ENCODE results near the gene RBPJ. TPM values are rescaled to one million over a fixed set of nuclear protein-coding genes. Genes with fewer than 3 reads are reported as not detected.

Gene RBPJ
- polyA plus RNA-seq, 1 of the 3 experiments (the other 2 are of a cell fraction), result 13.8 TPM

DNA sequence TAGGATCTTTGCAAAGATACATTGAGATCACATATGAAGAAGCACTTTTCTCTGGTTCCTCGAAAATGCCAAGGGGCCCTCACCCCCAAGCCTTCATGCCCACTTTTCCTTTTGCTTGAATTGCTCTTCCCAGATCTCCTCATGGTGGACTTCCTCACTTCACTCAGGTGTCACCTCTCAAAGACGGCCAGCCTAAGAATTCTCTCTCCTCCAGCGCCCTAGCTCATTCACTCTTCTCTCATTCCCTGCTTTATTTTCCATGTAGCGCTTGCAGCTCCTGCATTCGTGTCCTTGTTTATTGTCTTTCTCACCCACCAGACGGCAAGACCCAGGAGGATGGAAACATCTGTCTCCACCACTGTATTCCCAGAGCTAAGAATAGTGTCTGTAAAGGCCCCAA lies 136.6 kb downstream of the RBPJ start:
- no peaks in the 10 kb centered on the region for H3K9me2 ChIP-seq
- CTCF ChIA-PET, result interaction anchor here (0.6 to 7.8 kb wide), 4 partner anchors 23 to 553 kb away, joined by 3 to 43 read pairs (median 6); no protein-coding TSS in a partner anchor
- no peaks in the 10 kb centered on the region for H3K79me2 ChIP-seq (ENCODE audit: insufficient read depth)
- no peaks in the 10 kb centered on the region for H3K9me3 ChIP-seq
- no peaks in the 10 kb centered on the region for H3F3A ChIP-seq (replicated peaks; ENCODE audit: insufficient read depth)
- H3K4me3 ChIP-seq (ENCODE audit: low read depth in 2 of 2, low read length in 1 of 2), result no peak overlapping the region
- H3K27me3 ChIP-seq (ENCODE audit: insufficient read depth), result no peaks in the 10 kb centered on the region
- peaks cover 0 to 9% of the 10 kb centered on the region in 2 experiments; a peak in 1 of 4 replicates for H3K4me1 ChIP-seq (ENCODE audit: control insufficient read depth in 1 of 2, insufficient read depth in 2 of 2, low read depth in 1 of 2, low read length in 1 of 2)
- POLR2A ChIA-PET, result interaction anchor here (1.6 kb wide), 1 partner anchor 24 kb away, joined by 3 read pairs; no protein-coding TSS in a partner anchor
- TF ChIP-seq SIN3A (IDR thresholded peaks at IDR 0.05; ENCODE audit: borderline replicate concordance, low read depth, low read length), result no peak
- no peak for TF ChIP-seq MEF2A (IDR thresholded peaks at IDR 0.05; ENCODE audit: borderline replicate concordance, low read depth)
- no peak for TF ChIP-seq RCOR1 (IDR thresholded peaks at IDR 0.05; ENCODE audit: low read length)
- TF ChIP-seq FOSL2 (IDR thresholded peaks at IDR 0.05; ENCODE audit: borderline replicate concordance, low read depth), result no peak
- no peak for TF ChIP-seq EP300 (IDR thresholded peaks at IDR 0.05; ENCODE audit: borderline replicate concordance in 1 of 2, low read depth in 1 of 2, low read length in 1 of 2)
- TF ChIP-seq ELF1 (IDR thresholded peaks at IDR 0.05), result no peak
- no peak for TF ChIP-seq SMC3 (IDR thresholded peaks at IDR 0.05; ENCODE audit: low read depth, low read length)
- TF ChIP-seq FOXJ3 (CRISPR knock-in tag; IDR thresholded peaks at IDR 0.05), result no peak
- no peak for TF ChIP-seq GATA2 (CRISPR knock-in tag; IDR thresholded peaks at IDR 0.05)
- TF ChIP-seq TCF12 (IDR thresholded peaks at IDR 0.05), result no peak
- TF ChIP-seq POLR2AphosphoS5 (IDR thresholded peaks at IDR 0.05; ENCODE audit: low read depth, low read length), result no peak
- no peak for TF ChIP-seq RAD21 (IDR thresholded peaks at IDR 0.05; ENCODE audit: low read length)
- TF ChIP-seq RXRA (IDR thresholded peaks at IDR 0.05; ENCODE audit: borderline replicate concordance, low read depth), result no peak
- no peak overlapping the region for H3K27ac ChIP-seq (ENCODE audit: low read depth in 2 of 2, low read length in 1 of 2)
- no peak overlapping the region for H3K4me2 ChIP-seq
- no peaks in the 10 kb centered on the region for H4K20me1 ChIP-seq (ENCODE audit: insufficient read depth)
- no peak for DNase-seq
- H3K9ac ChIP-seq, result no peak overlapping the region
- WGBS (ENCODE audit: low lambda C conversion rate), result 82% methylated on average over 6 of the region's 6 CpGs
- H2AFZ ChIP-seq (ENCODE audit: low read depth), result no peak overlapping the region
- no peaks in the 10 kb centered on the region for H3K36me3 ChIP-seq (replicated peaks in 1 of 2; ENCODE audit: control insufficient read depth in 1 of 2, insufficient read depth in 2 of 2, low read length in 1 of 2)

DNA sequence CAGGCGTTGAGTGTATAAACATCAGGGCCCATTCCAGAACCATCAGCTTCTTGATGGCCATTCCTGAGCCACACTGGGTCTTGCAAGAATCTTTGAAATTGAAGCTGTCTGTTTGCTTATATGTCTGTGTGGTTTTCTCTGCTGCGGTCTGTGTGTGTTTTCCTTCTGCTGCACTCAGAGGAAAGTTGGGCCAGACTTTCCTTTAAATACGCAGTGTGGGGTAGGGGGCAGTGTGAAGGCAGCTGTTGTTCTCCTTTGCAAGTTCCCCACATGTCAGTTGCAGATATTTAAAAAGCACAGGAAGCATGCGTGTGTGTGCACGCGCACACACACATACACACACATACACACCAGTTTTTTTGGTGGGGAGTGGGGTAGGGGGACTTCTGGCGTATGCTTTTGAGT lies 137.3 kb downstream of the RBPJ start:
- no peak overlapping the region for H2AFZ ChIP-seq (ENCODE audit: low read depth)
- DNase-seq, result no peak
- H3K27me3 ChIP-seq (ENCODE audit: insufficient read depth), result no peaks in the 10 kb centered on the region
- no peak overlapping the region for H3K9ac ChIP-seq
- CTCF ChIA-PET, result interaction anchor here (0.5 to 7.8 kb wide), 9 partner anchors 24 to 552 kb away, joined by 3 to 43 read pairs (median 3); partner anchors contain the start of gene TBC1D19
- no peaks in the 10 kb centered on the region for H3K36me3 ChIP-seq (replicated peaks in 1 of 2; ENCODE audit: control insufficient read depth in 1 of 2, insufficient read depth in 2 of 2, low read length in 1 of 2)
- H3K9me2 ChIP-seq, result no peaks in the 10 kb centered on the region
- no peaks in the 10 kb centered on the region for H3F3A ChIP-seq (replicated peaks; ENCODE audit: insufficient read depth)
- peaks cover 0 to 2% of the 10 kb centered on the region in 2 experiments; a peak in 1 of 4 replicates for H3K4me1 ChIP-seq (ENCODE audit: control insufficient read depth in 1 of 2, insufficient read depth in 2 of 2, low read depth in 1 of 2, low read length in 1 of 2)
- H3K27ac ChIP-seq (ENCODE audit: low read depth in 2 of 2, low read length in 1 of 2), result no peak overlapping the region
- H4K20me1 ChIP-seq (ENCODE audit: insufficient read depth), result no peaks in the 10 kb centered on the region
- H3K9me3 ChIP-seq, result no peaks in the 10 kb centered on the region
- 95% methylated on average over 6 of the region's 7 CpGs for WGBS (ENCODE audit: low lambda C conversion rate)
- TF ChIP-seq CHD2 (IDR thresholded peaks at IDR 0.05; ENCODE audit: low read length, partially characterized antibody) (no peak), CTCF (IDR thresholded peaks at IDR 0.05) (no peak), YY1 (IDR thresholded peaks at IDR 0.05; ENCODE audit: low read depth) (no peak), FOXJ3 (CRISPR knock-in tag; IDR thresholded peaks at IDR 0.05) (no peak), USF1 (IDR thresholded peaks at IDR 0.05; ENCODE audit: borderline replicate concordance, low read depth) (no peak)
- H3K79me2 ChIP-seq (ENCODE audit: insufficient read depth), result no peaks in the 10 kb centered on the region
- H3K4me2 ChIP-seq, result no peak overlapping the region
- H3K4me3 ChIP-seq (ENCODE audit: low read depth in 2 of 2, low read length in 1 of 2), result no peak overlapping the region
- POLR2A ChIA-PET, result interaction anchor here (1.6 kb wide), 1 partner anchor 25 kb away, joined by 3 read pairs; no protein-coding TSS in a partner anchor
